ENCODE data around the gene PNPLA7.

- TF ChIP-seq GABPA (IDR thresholded peaks at IDR 0.05 in 1 of 2, conservative IDR thresholded peaks at IDR 0.05 in 1 of 2) = no peak
- TF ChIP-seq, protein P1, sequence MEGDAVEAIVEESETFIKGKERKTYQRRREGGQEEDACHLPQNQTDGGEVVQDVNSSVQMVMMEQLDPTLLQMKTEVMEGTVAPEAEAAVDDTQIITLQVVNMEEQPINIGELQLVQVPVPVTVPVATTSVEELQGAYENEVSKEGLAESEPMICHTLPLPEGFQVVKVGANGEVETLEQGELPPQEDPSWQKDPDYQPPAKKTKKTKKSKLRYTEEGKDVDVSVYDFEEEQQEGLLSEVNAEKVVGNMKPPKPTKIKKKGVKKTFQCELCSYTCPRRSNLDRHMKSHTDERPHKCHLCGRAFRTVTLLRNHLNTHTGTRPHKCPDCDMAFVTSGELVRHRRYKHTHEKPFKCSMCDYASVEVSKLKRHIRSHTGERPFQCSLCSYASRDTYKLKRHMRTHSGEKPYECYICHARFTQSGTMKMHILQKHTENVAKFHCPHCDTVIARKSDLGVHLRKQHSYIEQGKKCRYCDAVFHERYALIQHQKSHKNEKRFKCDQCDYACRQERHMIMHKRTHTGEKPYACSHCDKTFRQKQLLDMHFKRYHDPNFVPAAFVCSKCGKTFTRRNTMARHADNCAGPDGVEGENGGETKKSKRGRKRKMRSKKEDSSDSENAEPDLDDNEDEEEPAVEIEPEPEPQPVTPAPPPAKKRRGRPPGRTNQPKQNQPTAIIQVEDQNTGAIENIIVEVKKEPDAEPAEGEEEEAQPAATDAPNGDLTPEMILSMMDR (IDR thresholded peaks at IDR 0.05; ENCODE audit: low read depth, low read length, missing input control) = no peak
- no peak for TF ChIP-seq YY1 (IDR thresholded peaks at IDR 0.05)
- no peak for TF ChIP-seq JUND (IDR thresholded peaks at IDR 0.05)
- TF ChIP-seq FOXA1 (IDR thresholded peaks at IDR 0.05) = no peak
- no peak for TF ChIP-seq REST (IDR thresholded peaks at IDR 0.05)
- TF ChIP-seq TAF1 (conservative IDR thresholded peaks at IDR 0.05) = no peak
These were observed 111.0 kb downstream of the PNPLA7 start for GRCh38 chr9:137439158-137439714.
